GM23338 (cell line): Measurements from ENCODE around the gene TBX3. TPM values are rescaled to one million over a fixed set of nuclear protein-coding genes. Genes with fewer than 3 reads are reported as not detected.

Experiments
- ATAC-seq: fragments of 200-7000 bp; cut with Tn5 transposase; 3 replicates; pipeline ENCODE4 v1.9.1; 2020
- DNase-seq: peaks from one replicate; pipeline ENCODE4 v3.0.0-alpha.2; 2015; ENCODE audit warnings: low spot score
- H2AFZ ChIP-seq: fragments of 200-600 bp; sonication (generic); 2 replicates; pipeline ENCODE4 v1.8.0; 2016; ENCODE audit warnings: antibody characterized with exemption, mild to moderate bottlenecking, moderate library complexity
- H3F3A ChIP-seq: fragments of 200-600 bp; sonication (generic); replicated peaks from 2 replicates; pipeline ENCODE4 v1.8.0; 2017; ENCODE audit warnings: antibody characterized with exemption, mixed run types, low read depth
- H3K27ac ChIP-seq: fragments of 200-600 bp; sonication (generic); 2 replicates; pipeline ENCODE4 v1.6.1; 2016; ENCODE audit warnings: low read depth
- H3K27me3 ChIP-seq: fragments of 200-600 bp; sonication (generic); 2 replicates; pipeline ENCODE4 v1.8.0; 2016; ENCODE audit warnings: mild to moderate bottlenecking, mixed run types, moderate library complexity; ENCODE audit not compliant: insufficient read depth
- H3K36me3 ChIP-seq: fragments of 200-600 bp; sonication (generic); 2 replicates; pipeline ENCODE4 v1.8.0; 2016; ENCODE audit warnings: mild to moderate bottlenecking; ENCODE audit not compliant: insufficient read depth
- H3K4me1 ChIP-seq: fragments of 200-600 bp; sonication (generic); 2 replicates; pipeline ENCODE4 v1.8.0; 2016; ENCODE audit warnings: mild to moderate bottlenecking, moderate library complexity; ENCODE audit not compliant: insufficient read depth
- H3K4me2 ChIP-seq: fragments of 200-600 bp; sonication (generic); 2 replicates; pipeline ENCODE4 v1.7.1; 2017; ENCODE audit warnings: mixed run types
- H3K4me3 ChIP-seq: fragments of 200-600 bp; sonication (generic); 2 replicates; pipeline ENCODE4 v1.6.1; 2016; ENCODE audit warnings: mixed run types
- H3K79me2 ChIP-seq: fragments of 200-600 bp; sonication (generic); replicated peaks from 2 replicates; pipeline ENCODE4 v1.8.0; 2017; ENCODE audit warnings: mild to moderate bottlenecking; ENCODE audit not compliant: insufficient read depth
- H3K9me2 ChIP-seq: fragments of 200-600 bp; sonication (generic); 2 replicates; pipeline ENCODE4 v1.8.0; 2017; ENCODE audit not compliant: insufficient read depth
- H4K20me1 ChIP-seq: fragments of 200-600 bp; sonication (generic); replicated peaks from 2 replicates; pipeline ENCODE4 v1.8.0; 2017; ENCODE audit warnings: mild to moderate bottlenecking; ENCODE audit not compliant: insufficient read depth
- H3K27ac Mint-ChIP-seq: 2 replicates; pipeline ENCODE4 v1.8.0; 2020; ENCODE audit warnings: inconsistent platforms, mild to moderate bottlenecking, moderate library complexity, mixed read lengths
- H3K27me3 Mint-ChIP-seq: 3 replicates; pipeline ENCODE4 v1.8.0; 2022; ENCODE audit warnings: low read depth, mild to moderate bottlenecking, moderate library complexity, mixed read lengths, inconsistent platforms; ENCODE audit not compliant: insufficient read depth, poor library complexity
- H3K36me3 Mint-ChIP-seq: 3 replicates; pipeline ENCODE4 v1.8.0; 2021; ENCODE audit warnings: low read depth, mild to moderate bottlenecking, inconsistent platforms, moderate library complexity, mixed read lengths
- H3K4me1 Mint-ChIP-seq: 3 replicates; pipeline ENCODE4 v1.8.0; 2020; ENCODE audit warnings: mild to moderate bottlenecking, inconsistent platforms, mixed read lengths
- H3K4me3 Mint-ChIP-seq: 3 replicates; pipeline ENCODE4 v1.8.0; 2021; ENCODE audit warnings: moderate library complexity, mild to moderate bottlenecking, inconsistent platforms, mixed read lengths
- H3K9me3 Mint-ChIP-seq: 3 replicates; pipeline ENCODE4 v1.8.0; 2020; ENCODE audit warnings: moderate library complexity, mild to moderate bottlenecking, inconsistent platforms, mixed read lengths
- CREB1 ChIP-seq: fragments of 250-450 bp; sonication (Bioruptor Pico); IDR thresholded peaks from 2 replicates; pipeline ENCODE4 v1.5.0; 2020; ENCODE audit warnings: low read depth, mild to moderate bottlenecking, moderate library complexity
- CTCF ChIP-seq, 2 experiments: fragments of 200-600 bp in 1 of 2; sonication (generic) in 1 of 2; conservative IDR thresholded peaks; 2 replicates each; pipeline versions ENCODE4 v1.5.1 to v1.6.1; 2016 to 2017; ENCODE audit warnings: antibody characterized with exemption in 2 of 2, low read depth in 2 of 2, mild to moderate bottlenecking in 2 of 2, moderate library complexity in 1 of 2
- EZH2 ChIP-seq: fragments of 200-600 bp; sonication (generic); IDR thresholded peaks from one replicate; pipeline ENCODE4 v1.8.0; 2017; ENCODE audit warnings: antibody characterized with exemption, mild to moderate bottlenecking, low read depth; ENCODE audit not compliant: unreplicated experiment
- EZH2phosphoT487 ChIP-seq: fragments of 200-600 bp; sonication (generic); IDR thresholded peaks from one replicate; pipeline ENCODE4 v1.8.1; 2018; ENCODE audit warnings: antibody characterized with exemption; ENCODE audit not compliant: unreplicated experiment
- JUNB ChIP-seq: IDR thresholded peaks from one replicate; pipeline ENCODE4 v1.6.1; 2016; ENCODE audit warnings: antibody characterized with exemption; ENCODE audit not compliant: unreplicated experiment
- NANOG ChIP-seq: IDR thresholded peaks from 2 replicates; pipeline ENCODE4 v1.6.1; 2016; ENCODE audit warnings: antibody characterized with exemption, borderline replicate concordance
- POLR2AphosphoS5 ChIP-seq: IDR thresholded peaks from 2 replicates; pipeline ENCODE4 v1.6.1; 2016; ENCODE audit warnings: antibody characterized with exemption, low read depth
- REST ChIP-seq: IDR thresholded peaks from one replicate; pipeline ENCODE4 v1.6.1; 2018; ENCODE audit warnings: antibody characterized with exemption; ENCODE audit not compliant: unreplicated experiment
- STAT1 ChIP-seq: IDR thresholded peaks from one replicate; pipeline ENCODE4 v1.6.1; 2016; ENCODE audit warnings: antibody characterized with exemption; ENCODE audit not compliant: unreplicated experiment
- ZNF114 ChIP-seq: fragments of 250-450 bp; sonication (Bioruptor Pico); IDR thresholded peaks from 2 replicates; pipeline ENCODE4 v1.5.0; 2020; ENCODE audit warnings: mild to moderate bottlenecking, moderate library complexity
- ZNF331 ChIP-seq: fragments of 250-450 bp; sonication (Bioruptor Pico); IDR thresholded peaks from 2 replicates; pipeline ENCODE4 v1.5.0; 2020; ENCODE audit warnings: low read depth, mild to moderate bottlenecking, moderate library complexity
- polyA plus RNA-seq: library from polyadenylated mRNA; unstranded; fragments of >200 nt; fragmentation: Nextera tagmentation; extraction: Ambion mirVana; gene quantifications from 2 replicates; pipeline ENCODE4 v1.2.1, GENCODE V29; 2016
- total RNA-seq: library from RNA; depleted of rRNA; stranded (reverse); fragments of >200 nt; shearing (Covaris generic); gene quantifications from 2 replicates; pipeline ENCODE4 v1.2.3, GENCODE V29; 2014
- TF ChIP-seq, protein P1 (sequence below): IDR thresholded peaks from 2 replicates; pipeline ENCODE4 v1.6.1; 2016; ENCODE audit warnings: antibody characterized with exemption
- TF ChIP-seq, protein P2 (sequence below): fragments of 250-450 bp; sonication (Bioruptor Pico); IDR thresholded peaks from 2 replicates; pipeline ENCODE4 v1.5.0; 2020; ENCODE audit warnings: mild to moderate bottlenecking, moderate library complexity

The TBX3 gene
- total and polyA plus RNA-seq, 2 experiments from 2014 or later = 0.18 to 0.24 TPM

DNA sequence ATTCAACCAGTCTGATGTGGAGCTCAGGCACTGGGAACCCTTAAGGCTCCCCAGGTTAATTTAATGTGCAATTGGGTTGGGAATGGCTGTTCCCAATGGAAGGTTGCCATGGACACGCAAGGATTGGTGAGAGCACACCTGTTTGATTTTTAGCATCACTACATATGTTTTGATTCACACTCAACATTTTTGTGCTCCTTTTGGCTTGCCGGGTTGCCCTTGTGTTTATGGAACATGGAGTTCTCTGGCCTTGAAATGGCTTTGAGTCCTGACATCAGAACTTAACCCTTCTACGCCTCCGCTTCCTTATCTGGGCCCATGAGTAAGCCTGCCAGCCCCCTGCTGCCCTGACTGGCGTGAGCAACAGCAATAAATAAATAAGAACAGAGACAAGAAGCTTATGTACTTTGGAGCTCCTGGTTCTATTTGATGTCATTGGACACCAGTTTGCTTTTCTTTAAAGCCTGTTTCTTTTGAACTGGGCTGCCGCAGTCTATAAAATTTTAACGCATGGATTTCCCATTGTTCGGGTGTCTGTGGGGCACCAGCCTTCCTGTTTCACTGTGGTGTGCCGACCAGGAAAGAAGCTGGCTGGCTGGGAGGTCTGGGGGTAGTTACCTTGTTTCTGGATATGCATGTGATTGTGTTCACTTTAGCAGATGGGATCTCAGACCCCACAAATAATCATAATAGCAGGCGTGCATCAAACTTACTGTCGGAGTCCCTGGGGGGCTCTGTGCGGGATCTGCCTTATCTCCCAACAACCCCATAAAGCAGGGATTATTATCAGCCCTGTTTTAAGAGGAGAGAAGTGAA is 27.8 kb downstream of the TBX3 start:
- Histone ChIP-seq H3K27ac (no peak overlapping the region), H2AFZ (no peak overlapping the region), H3K4me3 (no peak overlapping the region), H3K27me3 (no peaks in the 10 kb centered on the region), H3K4me2 (peak overlapping the region; percentile 45; the same call in 1 of the 2 replicates), H3F3A (no peaks in the 10 kb centered on the region), H3K4me1 (peaks cover 39% of the 10 kb centered on the region), H3K9me2 (no peaks in the 10 kb centered on the region), H3K36me3 (no peaks in the 10 kb centered on the region), H4K20me1 (no peaks in the 10 kb centered on the region), H3K79me2 (no peaks in the 10 kb centered on the region)
- Mint-ChIP-seq H3K27me3 (peaks cover 29% of the 10 kb centered on the region), H3K27ac (no peak overlapping the region), H3K9me3 (no peaks in the 10 kb centered on the region), H3K4me1 (peaks cover 30% of the 10 kb centered on the region), H3K36me3 (no peaks in the 10 kb centered on the region), H3K4me3 (no peak overlapping the region)
- no peak for DNase-seq
- ATAC-seq = no peak
- TF ChIP-seq NANOG = no peak
- TF ChIP-seq, protein P1, sequence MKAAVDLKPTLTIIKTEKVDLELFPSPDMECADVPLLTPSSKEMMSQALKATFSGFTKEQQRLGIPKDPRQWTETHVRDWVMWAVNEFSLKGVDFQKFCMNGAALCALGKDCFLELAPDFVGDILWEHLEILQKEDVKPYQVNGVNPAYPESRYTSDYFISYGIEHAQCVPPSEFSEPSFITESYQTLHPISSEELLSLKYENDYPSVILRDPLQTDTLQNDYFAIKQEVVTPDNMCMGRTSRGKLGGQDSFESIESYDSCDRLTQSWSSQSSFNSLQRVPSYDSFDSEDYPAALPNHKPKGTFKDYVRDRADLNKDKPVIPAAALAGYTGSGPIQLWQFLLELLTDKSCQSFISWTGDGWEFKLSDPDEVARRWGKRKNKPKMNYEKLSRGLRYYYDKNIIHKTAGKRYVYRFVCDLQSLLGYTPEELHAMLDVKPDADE = no peak
- TF ChIP-seq ZNF331 (CRISPR knock-in tag) = no peak
- no peak for TF ChIP-seq STAT1
- TF ChIP-seq, protein P2, sequence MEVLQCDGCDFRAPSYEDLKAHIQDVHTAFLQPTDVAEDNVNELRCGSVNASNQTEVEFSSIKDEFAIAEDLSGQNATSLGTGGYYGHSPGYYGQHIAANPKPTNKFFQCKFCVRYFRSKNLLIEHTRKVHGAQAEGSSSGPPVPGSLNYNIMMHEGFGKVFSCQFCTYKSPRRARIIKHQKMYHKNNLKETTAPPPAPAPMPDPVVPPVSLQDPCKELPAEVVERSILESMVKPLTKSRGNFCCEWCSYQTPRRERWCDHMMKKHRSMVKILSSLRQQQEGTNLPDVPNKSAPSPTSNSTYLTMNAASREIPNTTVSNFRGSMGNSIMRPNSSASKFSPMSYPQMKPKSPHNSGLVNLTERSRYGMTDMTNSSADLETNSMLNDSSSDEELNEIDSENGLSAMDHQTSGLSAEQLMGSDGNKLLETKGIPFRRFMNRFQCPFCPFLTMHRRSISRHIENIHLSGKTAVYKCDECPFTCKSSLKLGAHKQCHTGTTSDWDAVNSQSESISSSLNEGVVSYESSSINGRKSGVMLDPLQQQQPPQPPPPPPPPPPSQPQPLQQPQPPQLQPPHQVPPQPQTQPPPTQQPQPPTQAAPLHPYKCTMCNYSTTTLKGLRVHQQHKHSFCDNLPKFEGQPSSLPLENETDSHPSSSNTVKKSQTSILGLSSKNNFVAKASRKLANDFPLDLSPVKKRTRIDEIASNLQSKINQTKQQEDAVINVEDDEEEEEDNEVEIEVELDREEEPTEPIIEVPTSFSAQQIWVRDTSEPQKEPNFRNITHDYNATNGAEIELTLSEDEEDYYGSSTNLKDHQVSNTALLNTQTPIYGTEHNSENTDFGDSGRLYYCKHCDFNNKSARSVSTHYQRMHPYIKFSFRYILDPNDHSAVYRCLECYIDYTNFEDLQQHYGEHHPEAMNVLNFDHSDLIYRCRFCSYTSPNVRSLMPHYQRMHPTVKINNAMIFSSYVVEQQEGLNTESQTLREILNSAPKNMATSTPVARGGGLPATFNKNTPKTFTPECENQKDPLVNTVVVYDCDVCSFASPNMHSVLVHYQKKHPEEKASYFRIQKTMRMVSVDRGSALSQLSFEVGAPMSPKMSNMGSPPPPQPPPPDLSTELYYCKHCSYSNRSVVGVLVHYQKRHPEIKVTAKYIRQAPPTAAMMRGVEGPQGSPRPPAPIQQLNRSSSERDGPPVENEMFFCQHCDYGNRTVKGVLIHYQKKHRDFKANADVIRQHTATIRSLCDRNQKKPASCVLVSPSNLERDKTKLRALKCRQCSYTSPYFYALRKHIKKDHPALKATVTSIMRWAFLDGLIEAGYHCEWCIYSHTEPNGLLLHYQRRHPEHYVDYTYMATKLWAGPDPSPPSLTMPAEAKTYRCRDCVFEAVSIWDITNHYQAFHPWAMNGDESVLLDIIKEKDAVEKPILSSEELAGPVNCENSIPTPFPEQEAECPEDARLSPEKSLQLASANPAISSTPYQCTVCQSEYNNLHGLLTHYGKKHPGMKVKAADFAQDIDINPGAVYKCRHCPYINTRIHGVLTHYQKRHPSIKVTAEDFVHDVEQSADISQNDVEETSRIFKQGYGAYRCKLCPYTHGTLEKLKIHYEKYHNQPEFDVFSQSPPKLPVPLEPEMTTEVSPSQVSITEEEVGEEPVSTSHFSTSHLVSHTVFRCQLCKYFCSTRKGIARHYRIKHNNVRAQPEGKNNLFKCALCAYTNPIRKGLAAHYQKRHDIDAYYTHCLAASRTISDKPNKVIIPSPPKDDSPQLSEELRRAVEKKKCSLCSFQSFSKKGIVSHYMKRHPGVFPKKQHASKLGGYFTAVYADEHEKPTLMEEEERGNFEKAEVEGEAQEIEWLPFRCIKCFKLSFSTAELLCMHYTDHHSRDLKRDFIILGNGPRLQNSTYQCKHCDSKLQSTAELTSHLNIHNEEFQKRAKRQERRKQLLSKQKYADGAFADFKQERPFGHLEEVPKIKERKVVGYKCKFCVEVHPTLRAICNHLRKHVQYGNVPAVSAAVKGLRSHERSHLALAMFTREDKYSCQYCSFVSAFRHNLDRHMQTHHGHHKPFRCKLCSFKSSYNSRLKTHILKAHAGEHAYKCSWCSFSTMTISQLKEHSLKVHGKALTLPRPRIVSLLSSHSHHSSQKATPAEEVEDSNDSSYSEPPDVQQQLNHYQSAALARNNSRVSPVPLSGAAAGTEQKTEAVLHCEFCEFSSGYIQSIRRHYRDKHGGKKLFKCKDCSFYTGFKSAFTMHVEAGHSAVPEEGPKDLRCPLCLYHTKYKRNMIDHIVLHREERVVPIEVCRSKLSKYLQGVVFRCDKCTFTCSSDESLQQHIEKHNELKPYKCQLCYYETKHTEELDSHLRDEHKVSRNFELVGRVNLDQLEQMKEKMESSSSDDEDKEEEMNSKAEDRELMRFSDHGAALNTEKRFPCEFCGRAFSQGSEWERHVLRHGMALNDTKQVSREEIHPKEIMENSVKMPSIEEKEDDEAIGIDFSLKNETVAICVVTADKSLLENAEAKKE (CRISPR knock-in tag) = no peak
- no peak for TF ChIP-seq REST
- no peak for TF ChIP-seq CTCF (conservative IDR thresholded peaks at IDR 0.05; ENCODE audit: low read depth in 2 of 2)
- TF ChIP-seq EZH2phosphoT487 = no peak
- TF ChIP-seq EZH2 = no peak
- TF ChIP-seq CREB1 = no peak
- TF ChIP-seq POLR2AphosphoS5 = no peak
- TF ChIP-seq ZNF114 (CRISPR knock-in tag) = no peak
- no peak for TF ChIP-seq JUNB
